SH-SY5Y (cell line): ENCODE data around the gene SPATS2L.

Experiments used
- GATA2 ChIP-seq: IDR thresholded peaks from 2 replicates; pipeline ENCODE4 v1.6.1; 2011; ENCODE audit warnings: mild to moderate bottlenecking, low read depth, low read length
- GATA3 ChIP-seq: IDR thresholded peaks from 2 replicates; pipeline ENCODE4 v1.6.1; 2011; ENCODE audit warnings: low read depth, mild to moderate bottlenecking, low read length, moderate library complexity

DNA sequence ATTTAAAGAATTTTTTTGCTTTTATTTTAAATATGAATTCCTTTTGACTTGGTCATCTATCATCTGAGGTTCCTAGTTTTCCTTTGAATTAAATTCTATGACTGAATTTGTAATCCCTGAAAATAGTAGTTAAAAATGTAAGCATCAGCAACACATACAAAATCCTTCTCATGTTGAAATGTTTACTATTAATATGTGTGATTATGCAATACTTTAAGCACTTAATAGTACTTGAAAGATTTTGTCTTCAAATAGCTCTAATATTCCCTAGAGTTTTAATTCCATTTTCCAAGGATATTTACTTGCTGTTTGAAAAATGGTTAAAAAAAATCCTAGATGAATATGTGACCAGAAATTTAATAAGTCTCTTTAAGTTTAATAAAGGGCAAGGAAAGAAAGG, 26.6 kb upstream of the SPATS2L start:
- TF ChIP-seq GATA2 (no peak), GATA3 (no peak)
